HepG2 (cell line): ENCODE data around the gene SS18L1. TPM values are rescaled to one million over a fixed set of nuclear protein-coding genes. Genes with fewer than 3 reads are reported as not detected.
A peak's percentile ranks its signal among the peaks of the same experiment; 100 is the strongest.

Experiments used
- DZIP1 ChIP-seq: sonication (generic); formaldehyde crosslinking; IDR thresholded peaks from 2 replicates; pipeline ENCODE4 v1.5.0; 2020; ENCODE audit warnings: mild to moderate bottlenecking, missing genetic modification reagents
- E2F1 ChIP-seq: sonication (generic); formaldehyde crosslinking; IDR thresholded peaks from 2 replicates; pipeline ENCODE4 v1.5.0; 2020; ENCODE audit warnings: missing genetic modification reagents
- HOXA5 ChIP-seq: sonication (generic); formaldehyde crosslinking; IDR thresholded peaks from 2 replicates; pipeline ENCODE4 v1.4.0; 2020; ENCODE audit warnings: missing genetic modification reagents
- NCOA1 ChIP-seq: sonication (generic); formaldehyde crosslinking; IDR thresholded peaks from 2 replicates; pipeline ENCODE4 v1.9.0; 2021; ENCODE audit warnings: missing genetic modification reagents
- PAWR ChIP-seq: sonication (generic); formaldehyde crosslinking; IDR thresholded peaks from 2 replicates; pipeline ENCODE4 v1.4.0; 2020; ENCODE audit warnings: missing genetic modification reagents, mild to moderate bottlenecking, borderline replicate concordance
- PAXIP1 ChIP-seq: sonication (generic); formaldehyde crosslinking; conservative IDR thresholded peaks from 2 replicates; pipeline ENCODE4 v1.4.0; 2020; ENCODE audit warnings: mild to moderate bottlenecking, missing genetic modification reagents, moderate library complexity
- SETDB1 ChIP-seq: sonication (generic); formaldehyde crosslinking; IDR thresholded peaks from 2 replicates; pipeline ENCODE4 v1.5.1; 2020; ENCODE audit warnings: missing genetic modification reagents, mild to moderate bottlenecking, borderline replicate concordance
- TBX2 ChIP-seq: sonication (generic); formaldehyde crosslinking; IDR thresholded peaks from 2 replicates; pipeline ENCODE4 v1.5.0; 2020; ENCODE audit warnings: missing genetic modification reagents, mild to moderate bottlenecking, borderline replicate concordance
- TBX3 ChIP-seq: fragments of 450-650 bp; IDR thresholded peaks from 2 replicates; pipeline ENCODE4 v1.6.1; 2017; ENCODE audit warnings: antibody characterized with exemption, mild to moderate bottlenecking, inconsistent platforms, borderline replicate concordance
- TMF1 ChIP-seq: sonication (generic); formaldehyde crosslinking; IDR thresholded peaks from 2 replicates; pipeline ENCODE4 v1.8.1; 2022; ENCODE audit warnings: low read depth, missing genetic modification reagents
- ZBTB46 ChIP-seq: sonication (generic); formaldehyde crosslinking; IDR thresholded peaks from 2 replicates; pipeline ENCODE4 v1.4.0; 2020; ENCODE audit warnings: mild to moderate bottlenecking, missing genetic modification reagents, borderline replicate concordance
- ZNF160 ChIP-seq: sonication (generic); formaldehyde crosslinking; IDR thresholded peaks from 2 replicates; pipeline ENCODE4 v1.8.0; 2022; ENCODE audit warnings: mild to moderate bottlenecking, inconsistent platforms, missing genetic modification reagents
- ZNF276 ChIP-seq: sonication (generic); formaldehyde crosslinking; IDR thresholded peaks from 2 replicates; pipeline ENCODE4 v1.4.0; 2020; ENCODE audit warnings: mild to moderate bottlenecking, low read depth, missing genetic modification reagents
- ZNF432 ChIP-seq: sonication (generic); formaldehyde crosslinking; IDR thresholded peaks from 2 replicates; pipeline ENCODE4 v1.5.0; 2020; ENCODE audit warnings: missing genetic modification reagents, mild to moderate bottlenecking, borderline replicate concordance
- ZNF550 ChIP-seq: sonication (generic); formaldehyde crosslinking; IDR thresholded peaks from 2 replicates; pipeline ENCODE4 v1.4.0; 2020; ENCODE audit warnings: mild to moderate bottlenecking, missing genetic modification reagents, borderline replicate concordance
- polyA plus RNA-seq, 8 experiments: library from polyadenylated mRNA; depleted of rRNA in 3 of 8; stranded (reverse) in 7 of 8; unstranded in 1 of 8; fragments of >200 nt; fragmentation: Illumina TruSeq in 4 of 8; extraction: Trizol in 4 of 8; gene quantifications; 2 replicates each; pipeline versions ENCODE4 v1.2.1 to v1.2.3, GENCODE V29; 2011 to 2016; ENCODE audit warnings: low read depth in 4 of 8, missing spikeins in 1 of 8, mixed read lengths in 1 of 8; ENCODE audit not compliant: insufficient read depth in 1 of 8
- total RNA-seq, 5 experiments: library from RNA; depleted of rRNA; stranded (reverse); fragments of >200 nt; fragmentation: Illumina TruSeq; extraction: Trizol; gene quantifications; 2 replicates each; pipeline ENCODE4 v1.2.3, GENCODE V29; 2016; ENCODE audit warnings: low read depth in 1 of 5

The SS18L1 gene
- total and polyA plus RNA-seq, 2 of the 13 experiments (the other 11 are each of a cell fraction or from before 2014, with no cell fraction given) = 17.8 to 27.6 TPM

- no peak for TF ChIP-seq SETDB1 (CRISPR knock-in tag)
- no peak for TF ChIP-seq ZNF550 (CRISPR knock-in tag)
- TF ChIP-seq ZBTB46 (CRISPR knock-in tag) = no peak
- TF ChIP-seq ZNF276 (CRISPR knock-in tag) = no peak
- TF ChIP-seq HOXA5 = peak; percentile 67; the same call in 1 of the 2 replicates
- TF ChIP-seq E2F1 = no peak
- TF ChIP-seq TBX2 (CRISPR knock-in tag) = peak; percentile 50; the same call in 1 of the 2 replicates
- TF ChIP-seq PAXIP1 (CRISPR knock-in tag) = peak; percentile 88
- TF ChIP-seq ZNF432 (CRISPR knock-in tag) = no peak
- TF ChIP-seq ZNF160 (CRISPR knock-in tag) = no peak
- TF ChIP-seq NCOA1 = no peak
- peak; percentile 83; the same call in 1 of the 2 replicates for TF ChIP-seq TMF1 (CRISPR knock-in tag)
- no peak for TF ChIP-seq PAWR (CRISPR knock-in tag)
- TF ChIP-seq TBX3 = 0 out of 2 replicates have a peak, but pooled peaks have one; percentile 23
- no peak for TF ChIP-seq DZIP1 (CRISPR knock-in tag)
Measured at GRCh38 chr20:62134735-62135231, 8.8 kb upstream of the SS18L1 start (continued).
